Left colon (tissue), 2 donors: ENCODE measurements around the gene MYLK3. TPM values are rescaled to one million over a fixed set of nuclear protein-coding genes. Genes with fewer than 3 reads are reported as not detected.
A peak's percentile ranks its signal among the peaks of the same experiment; 100 is the strongest.

Source experiments
- ATAC-seq: fragments of 200-7000 bp; cut with Tn5 transposase; one replicate; pipeline ENCODE4 v1.9.1; 2020; ENCODE audit warnings: mild to moderate bottlenecking, moderate library complexity
- DNase-seq, 2 donors: peaks; one replicate each; pipeline ENCODE4 v3.0.0-alpha.2; 2020
- intact Hi-C, 2 donors: fragments of 100-400 bp; cut with DNase I in 1 of 2; cut with micrococcal nuclease in 1 of 2; formaldehyde crosslinking; loops; one replicate each; pipeline versions ENCODE4 v1.11.2 to v1.14.0; 2022; cut with DNase I, micrococcal nuclease
- total RNA-seq, 2 donors: library from RNA; stranded (reverse); fragmentation: NEBNext Ultra II Directional; extraction: Animal tissue kit (Norgen Biotek cat#: 25700); gene quantifications; one replicate each; pipeline ENCODE4 v1.2.1, GENCODE V29; 2021
- donor health status: DM: no; HTN: no; CAD: no.
- donor health status: DM: yes; HTN: yes; CAD: no.

Gene MYLK3
- total RNA-seq, 2 donors from 2014 or later = 0.11 TPM; not detected in 1

DNA sequence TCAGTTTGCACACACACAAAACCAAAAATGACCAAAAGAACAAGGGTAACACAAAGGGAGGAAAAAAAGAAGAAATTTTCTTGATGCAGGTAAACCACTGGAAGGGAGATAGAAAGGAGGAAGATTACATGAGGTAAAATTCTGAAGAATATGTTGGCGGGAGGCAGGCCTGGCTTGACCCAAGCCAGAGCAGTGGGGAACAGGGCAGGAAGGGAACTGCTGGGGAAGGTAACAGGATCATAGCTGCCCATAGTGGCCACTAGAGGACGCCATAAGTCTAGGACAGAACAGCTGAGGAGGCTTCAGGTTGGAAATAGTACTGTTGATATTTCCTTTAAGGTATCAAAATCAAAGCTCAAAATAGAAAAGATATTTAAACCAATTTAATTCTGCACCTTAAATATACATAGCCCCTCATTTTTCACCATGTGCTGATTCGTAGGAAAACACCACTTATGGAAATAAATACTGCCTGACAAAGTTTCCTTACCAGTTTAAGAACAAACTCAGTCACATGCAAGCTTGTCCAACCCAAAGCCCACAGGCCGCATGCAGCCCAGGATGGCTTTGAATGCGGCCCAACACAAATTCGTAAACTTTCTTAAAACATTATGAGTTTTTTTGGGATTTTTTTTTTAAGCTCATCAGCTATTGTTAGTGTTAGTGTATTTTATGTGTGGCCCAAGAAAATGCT is 74.7 kb downstream of the MYLK3 start:
- ATAC-seq (peak; percentile 97), DNase-seq (peak; percentile 33 to 52)
- intact Hi-C loops = no loop called here

DNA sequence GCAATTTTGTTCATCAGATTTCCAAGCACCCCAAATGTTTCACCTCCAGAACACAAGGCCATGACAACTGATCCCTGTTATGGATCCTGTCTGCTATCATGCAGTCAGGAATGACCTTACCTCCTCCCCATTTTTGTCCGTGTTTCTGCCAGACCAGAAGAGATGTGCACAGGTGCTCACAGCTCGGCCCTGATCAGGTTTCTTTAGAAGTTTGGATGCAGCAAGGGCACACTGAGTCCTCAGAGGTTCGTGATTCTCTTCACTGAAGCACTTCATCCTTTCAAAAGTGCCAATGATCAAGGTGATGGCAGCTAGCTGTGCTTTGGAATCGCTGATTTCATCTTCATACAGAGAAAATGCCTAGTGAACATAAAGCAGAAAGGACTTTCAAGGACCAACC is 86.0 kb downstream of the MYLK3 start:
- DNase-seq = no peak
- intact Hi-C loops = no loop called here
- no peak for ATAC-seq

DNA sequence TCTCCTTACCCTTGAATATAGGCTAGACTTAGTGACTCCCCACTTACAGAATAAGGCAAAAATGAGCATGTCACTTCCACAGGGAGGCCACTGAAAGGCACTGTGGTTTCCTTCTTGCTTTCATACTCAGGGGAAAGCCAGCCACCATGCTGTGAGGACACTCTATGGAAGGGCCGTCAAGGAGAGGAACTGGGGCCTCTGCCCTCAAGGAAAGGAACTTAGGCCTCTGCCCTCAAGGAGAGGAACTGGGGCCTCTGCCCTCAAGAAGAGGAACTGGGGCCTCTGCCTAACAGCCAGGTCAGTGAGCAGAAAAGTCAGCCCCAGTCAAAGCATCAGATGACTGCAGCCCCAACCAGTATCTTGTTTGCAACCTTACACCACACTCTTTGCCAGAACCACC is 89.2 kb downstream of the MYLK3 start:
- intact Hi-C loops = no loop called here
- ATAC-seq (peak; percentile 43), DNase-seq (peak; percentile 7 to 39)

Other genes with a start within 250 kb of the MYLK3 start
- 1 to 10 TPM; 1.2 to 3.1 TPM for gene SHCBP1, start 127.0 kb downstream of the MYLK3 start, total RNA-seq
- gene VPS35, start 59.2 kb downstream of the MYLK3 start, total RNA-seq = 100 to 1,000 TPM in 1 of 2 donors, 10 to 100 TPM in 1; 82.1 to 108 TPM
- gene ORC6, start 58.7 kb downstream of the MYLK3 start, total RNA-seq = 1 to 10 TPM; 3.0 to 8.6 TPM
- 1 to 10 TPM; 6.1 to 7.6 TPM for gene C16orf87, start 82.8 kb upstream of the MYLK3 start, total RNA-seq
- gene GPT2, start 136.0 kb upstream of the MYLK3 start, total RNA-seq = 10 to 100 TPM; 26.8 to 32.1 TPM
- 10 to 100 TPM; 61.0 to 63.9 TPM for gene DNAJA2, start 225.3 kb upstream of the MYLK3 start, total RNA-seq